ENCODE measurements around the gene DYNLT2B.

DNA sequence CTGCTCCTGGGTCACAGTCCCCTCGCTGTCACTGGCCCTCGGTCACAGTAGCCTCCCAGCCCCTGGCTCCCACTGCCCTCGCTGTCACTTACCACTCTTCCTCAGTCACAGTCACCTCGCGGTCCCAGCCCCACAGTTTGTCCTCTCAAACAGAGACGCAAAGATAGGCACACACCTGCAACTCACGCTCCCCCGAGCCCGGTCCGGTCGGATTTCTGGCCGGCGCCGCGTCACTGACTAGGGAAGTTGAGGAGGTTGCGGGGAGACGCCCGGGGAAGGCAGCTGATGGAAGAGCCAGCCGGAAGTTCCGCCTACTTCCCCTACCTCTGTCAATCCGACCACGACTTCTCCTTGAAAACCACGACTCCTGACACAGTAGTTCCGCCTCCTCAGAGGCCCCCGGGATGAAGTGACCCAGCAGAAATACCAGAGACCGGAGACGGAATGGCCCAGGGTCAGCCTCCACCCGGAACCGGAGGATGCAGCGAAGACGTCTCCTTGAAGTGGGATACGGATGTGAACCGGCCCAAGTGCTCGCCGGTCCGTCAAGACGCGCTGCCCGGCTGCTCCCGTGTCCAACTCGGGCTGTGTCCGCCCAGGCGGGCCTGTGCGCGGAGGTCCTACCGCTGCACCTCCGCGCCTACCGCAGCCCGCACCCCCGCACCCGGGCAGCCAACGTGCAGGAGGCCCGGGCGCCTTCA is 30.4 kb downstream of the DYNLT2B start, which contains the start of gene PCYT1A:
- TF ChIP-seq, protein P1, sequence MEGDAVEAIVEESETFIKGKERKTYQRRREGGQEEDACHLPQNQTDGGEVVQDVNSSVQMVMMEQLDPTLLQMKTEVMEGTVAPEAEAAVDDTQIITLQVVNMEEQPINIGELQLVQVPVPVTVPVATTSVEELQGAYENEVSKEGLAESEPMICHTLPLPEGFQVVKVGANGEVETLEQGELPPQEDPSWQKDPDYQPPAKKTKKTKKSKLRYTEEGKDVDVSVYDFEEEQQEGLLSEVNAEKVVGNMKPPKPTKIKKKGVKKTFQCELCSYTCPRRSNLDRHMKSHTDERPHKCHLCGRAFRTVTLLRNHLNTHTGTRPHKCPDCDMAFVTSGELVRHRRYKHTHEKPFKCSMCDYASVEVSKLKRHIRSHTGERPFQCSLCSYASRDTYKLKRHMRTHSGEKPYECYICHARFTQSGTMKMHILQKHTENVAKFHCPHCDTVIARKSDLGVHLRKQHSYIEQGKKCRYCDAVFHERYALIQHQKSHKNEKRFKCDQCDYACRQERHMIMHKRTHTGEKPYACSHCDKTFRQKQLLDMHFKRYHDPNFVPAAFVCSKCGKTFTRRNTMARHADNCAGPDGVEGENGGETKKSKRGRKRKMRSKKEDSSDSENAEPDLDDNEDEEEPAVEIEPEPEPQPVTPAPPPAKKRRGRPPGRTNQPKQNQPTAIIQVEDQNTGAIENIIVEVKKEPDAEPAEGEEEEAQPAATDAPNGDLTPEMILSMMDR (IDR thresholded peaks at IDR 0.05), result no peak
- TF ChIP-seq POLR2A (IDR thresholded peaks at IDR 0.05), result peak in 1 of 2 donors; percentile 90
